Psoas muscle (tissue), 8 donors: Measurements from ENCODE around the gene LGALS1. TPM values are rescaled to one million over a fixed set of nuclear protein-coding genes. Genes with fewer than 3 reads are reported as not detected.

Experiments
- ATAC-seq, 4 donors: fragments of 200-7000 bp; cut with Tn5 transposase; one replicate each; pipeline ENCODE4 v1.9.1; 2020; ENCODE audit warnings: moderate library complexity in 3 of 4, mild to moderate bottlenecking in 2 of 4
- DNase-seq, 2 donors: peaks; one replicate each; pipeline ENCODE4 v3.0.0-alpha.2; 2020
- H3K27ac ChIP-seq: fragments of 200-600 bp; one replicate; pipeline ENCODE4 v1.8.0; 2022
- H3K27me3 ChIP-seq, 3 donors: fragments of 200-600 bp in 1 of 3; one replicate each; pipeline versions ENCODE4 v1.6.1 to v1.8.0; 2013 to 2022; ENCODE audit warnings: low read length in 2 of 3, mild to moderate bottlenecking in 2 of 3, moderate library complexity in 1 of 3; ENCODE audit not compliant: insufficient read depth in 3 of 3
- H3K36me3 ChIP-seq, 2 donors: fragments of 200-600 bp in 1 of 2; one replicate each; pipeline versions ENCODE4 v1.6.1 to v1.8.0; 2013 to 2022; ENCODE audit warnings: low read depth in 1 of 2, mild to moderate bottlenecking in 1 of 2, moderate library complexity in 1 of 2; ENCODE audit not compliant: insufficient read depth in 1 of 2
- H3K4me1 ChIP-seq: fragments of 200-600 bp; one replicate; pipeline ENCODE4 v1.8.0; 2022
- H3K4me3 ChIP-seq: fragments of 200-600 bp; one replicate; pipeline ENCODE4 v1.8.0; 2022; ENCODE audit warnings: mild to moderate bottlenecking
- H3K9me3 ChIP-seq: fragments of 200-600 bp; one replicate; pipeline ENCODE4 v1.8.0; 2022
- CTCF ChIP-seq: fragments of 200-600 bp; IDR thresholded peaks from one replicate; pipeline ENCODE4 v1.8.0; 2022; ENCODE audit warnings: antibody characterized with exemption
- WGBS, 3 donors: extraction: QIAGEN DNeasy Blood & Tissue Kit; methylation state at CpG; one replicate each; pipeline versions ENCODE4 v1.1.6 to v1.1.7; 2013; 5-methylcytosine and 5-hydroxymethylcytosine counted together
- intact Hi-C, 2 donors: fragments of 100-400 bp; cut with DNase I; formaldehyde crosslinking; loops; one replicate each; pipeline versions ENCODE4 v1.11.0 to v1.14.2; 2022
- polyA plus RNA-seq, 3 donors: library from polyadenylated mRNA; stranded (reverse); fragments of 200-250 nt; gene quantifications; one replicate each; pipeline ENCODE4 v1.2.3, GENCODE V29; 2013
- total RNA-seq, 4 donors: library from RNA; stranded (reverse); fragmentation: NEBNext Ultra II Directional in 2 of 4; extraction: Animal tissue kit (Norgen Biotek cat#: 25700) in 2 of 4; gene quantifications; one replicate each; pipeline versions ENCODE4 v1.2.1 to v1.2.4, GENCODE V29; 2021 to 2023
- donor health status: healthy with polysubstance abuse.
- donor health status: DM: no; HTN: no; CAD: no; lungs with moderate emphysema.
- donor health status: Bipolar disorder and iron deficiency.
- donor health status: healthy.
- donor health status: DM: yes; HTN: yes; CAD: no.
- donor health status: DM: no; HTN: no; CAD: no.
- donor health status: DM: no; HTN: no; CAD: no.
- donor health status: DM: yes; HTN: yes; CAD: no.

The LGALS1 gene
- total and polyA plus RNA-seq, 7 donors, result 434 to 1,817 (median 976) TPM

GRCh38 chr22:37678372-37678771 is 2.9 kb downstream of the LGALS1 start:
- H3K4me1 ChIP-seq, result peaks cover 31% of the 10 kb centered on the region

GRCh38 chr22:37679670-37680069 is 4.2 kb downstream of the LGALS1 start:
- no peak for ATAC-seq
- Histone ChIP-seq H3K27me3 (no peaks in the 10 kb centered on the region), H3K4me1 (peaks cover 21% of the 10 kb centered on the region), H3K9me3 (no peaks in the 10 kb centered on the region), H3K36me3 (peaks cover 0 to 32% of the 10 kb centered on the region in 2 donors), H3K4me3 (no peak overlapping the region), H3K27ac (no peak overlapping the region)
- TF ChIP-seq CTCF, result no peak
- 72 to 74% (median 74%) methylated on average over 8 of the region's 8 CpGs for WGBS, 3 donors
- intact Hi-C loops, result loop anchor here (2.0 kb wide), 2 partner anchors 19 to 37 kb away; no protein-coding TSS in a partner anchor
- no peak for DNase-seq

More at GRCh38 chr22:37678372-37678771, 2.9 kb downstream of the LGALS1 start:
- no peaks in the 10 kb centered on the region for H3K9me3 ChIP-seq
- 55 to 61% (median 55%) methylated on average over 18 of the region's 18 CpGs for WGBS, 3 donors
- DNase-seq (no peak), ATAC-seq (no peak)
- TF ChIP-seq CTCF, result no peak
- peaks cover 0 to 32% of the 10 kb centered on the region in 2 donors for H3K36me3 ChIP-seq
- H3K27ac ChIP-seq, result peak overlapping the region; percentile 96
- H3K4me3 ChIP-seq, result no peak overlapping the region
- intact Hi-C loops, result no loop called here
- no peaks in the 10 kb centered on the region for H3K27me3 ChIP-seq

- ATAC-seq (no peak), DNase-seq (no peak)
- intact Hi-C loops, result loop anchor here (2.0 kb wide), 2 partner anchors 20 to 38 kb away; no protein-coding TSS in a partner anchor
- TF ChIP-seq CTCF, result no peak
- H3K27me3 ChIP-seq, result no peaks in the 10 kb centered on the region
- H3K9me3 ChIP-seq, result no peaks in the 10 kb centered on the region
- H3K36me3 ChIP-seq, result peaks cover 0 to 32% of the 10 kb centered on the region in 2 donors
- H3K4me1 ChIP-seq, result peaks cover 16% of the 10 kb centered on the region
- 52 to 64% (median 54%) methylated on average over 7 of the region's 7 CpGs for WGBS, 3 donors
- H3K27ac ChIP-seq, result no peak overlapping the region
- H3K4me3 ChIP-seq, result no peak overlapping the region
Observed at GRCh38 chr22:37680191-37680851, 4.9 kb downstream of the LGALS1 start.

- intact Hi-C loops, result loop anchor here (1.0 to 2.0 kb wide), 3 partner anchors 20 to 38 kb away; no protein-coding TSS in a partner anchor
Observed at GRCh38 chr22:37681001-37681424, 5.6 kb downstream of the LGALS1 start.

More at GRCh38 chr22:37681001-37681424, 5.6 kb downstream of the LGALS1 start:
- DNase-seq, result no peak
- Histone ChIP-seq H3K9me3 (no peaks in the 10 kb centered on the region), H3K27ac (no peak overlapping the region), H3K4me1 (peaks cover 16% of the 10 kb centered on the region), H3K4me3 (no peak overlapping the region), H3K36me3 (peaks cover 0 to 32% of the 10 kb centered on the region in 2 donors), H3K27me3 (no peaks in the 10 kb centered on the region)
- WGBS, 3 donors, result 64 to 79% (median 65%) methylated on average over 2 of the region's 2 CpGs
- TF ChIP-seq CTCF, result no peak
- ATAC-seq, result no peak
